Karpas-422 (cell line): ENCODE data around the gene MARK3. TPM values are rescaled to one million over a fixed set of nuclear protein-coding genes. Genes with fewer than 3 reads are reported as not detected.
"Not testable (repeated sequence)": the region's sequence is repeated elsewhere in the genome, so short reads cannot be mapped to it uniquely, and the experiment has no call there.

Experiments
- DNase-seq: peaks from one replicate; pipeline ENCODE4 v3.0.0-alpha.2; 2015
- H2AFZ ChIP-seq: fragments of 200-600 bp; sonication (generic); 2 replicates; pipeline ENCODE4 v1.6.1; 2014; ENCODE audit warnings: antibody characterized with exemption, low read length, mixed read lengths
- H3K27ac ChIP-seq: fragments of 200-600 bp; sonication (generic); 2 replicates; pipeline ENCODE4 v1.5.1; 2014; ENCODE audit warnings: mild to moderate bottlenecking, low read length, moderate library complexity
- H3K27me3 ChIP-seq: fragments of 200-600 bp; sonication (generic); 2 replicates; pipeline ENCODE4 v1.6.1; 2014; ENCODE audit warnings: low read length, mixed read lengths
- H3K36me3 ChIP-seq: fragments of 200-600 bp; sonication (generic); 2 replicates; pipeline ENCODE4 v1.6.1; 2014; ENCODE audit warnings: low read length, mixed read lengths; ENCODE audit not compliant: insufficient read depth
- H3K4me1 ChIP-seq: fragments of 200-600 bp; sonication (generic); 2 replicates; pipeline ENCODE4 v1.6.1; 2014; ENCODE audit warnings: mild to moderate bottlenecking, low read length, mixed read lengths
- H3K4me2 ChIP-seq: fragments of 200-600 bp; sonication (generic); 2 replicates; pipeline ENCODE4 v1.6.1; 2014; ENCODE audit warnings: low read length, low read depth, mild to moderate bottlenecking; ENCODE audit not compliant: poor library complexity, severe bottlenecking
- H3K4me3 ChIP-seq: fragments of 200-600 bp; sonication (generic); 2 replicates; pipeline ENCODE4 v1.5.1; 2014; ENCODE audit warnings: mild to moderate bottlenecking, antibody characterized with exemption, low read length, mixed read lengths
- H3K79me2 ChIP-seq: fragments of 200-600 bp; sonication (generic); 2 replicates; pipeline ENCODE4 v1.6.1; 2014; ENCODE audit warnings: mild to moderate bottlenecking, low read length, mixed read lengths
- H3K9ac ChIP-seq: fragments of 200-600 bp; sonication (generic); 2 replicates; pipeline ENCODE4 v1.6.0; 2014; ENCODE audit warnings: low read length
- H3K9me2 ChIP-seq: fragments of 200-600 bp; sonication (generic), shearing (Covaris generic); replicated peaks from 2 replicates; pipeline ENCODE4 v1.6.0; 2014; ENCODE audit warnings: mild to moderate bottlenecking, low read length, moderate library complexity; ENCODE audit not compliant: insufficient read depth
- H3K9me3 ChIP-seq: fragments of 300-700, 200-600 bp; sonication (generic); 2 replicates; pipeline ENCODE4 v1.6.1; 2014; ENCODE audit warnings: low read length, mixed read lengths
- H4K20me1 ChIP-seq: fragments of 200-600 bp; sonication (generic); 2 replicates; pipeline ENCODE4 v1.6.1; 2014; ENCODE audit warnings: mild to moderate bottlenecking, antibody characterized with exemption, low read length, low read depth; ENCODE audit not compliant: insufficient read depth
- total RNA-seq: library from RNA; depleted of rRNA; stranded (reverse); fragments of >200 nt; shearing (Covaris generic); gene quantifications from 2 replicates; pipeline ENCODE4 v1.2.3, GENCODE V29; 2014; ENCODE audit warnings: low replicate concordance

The MARK3 gene
- total RNA-seq, 1 experiment from 2014 or later, result 113 TPM

DNA sequence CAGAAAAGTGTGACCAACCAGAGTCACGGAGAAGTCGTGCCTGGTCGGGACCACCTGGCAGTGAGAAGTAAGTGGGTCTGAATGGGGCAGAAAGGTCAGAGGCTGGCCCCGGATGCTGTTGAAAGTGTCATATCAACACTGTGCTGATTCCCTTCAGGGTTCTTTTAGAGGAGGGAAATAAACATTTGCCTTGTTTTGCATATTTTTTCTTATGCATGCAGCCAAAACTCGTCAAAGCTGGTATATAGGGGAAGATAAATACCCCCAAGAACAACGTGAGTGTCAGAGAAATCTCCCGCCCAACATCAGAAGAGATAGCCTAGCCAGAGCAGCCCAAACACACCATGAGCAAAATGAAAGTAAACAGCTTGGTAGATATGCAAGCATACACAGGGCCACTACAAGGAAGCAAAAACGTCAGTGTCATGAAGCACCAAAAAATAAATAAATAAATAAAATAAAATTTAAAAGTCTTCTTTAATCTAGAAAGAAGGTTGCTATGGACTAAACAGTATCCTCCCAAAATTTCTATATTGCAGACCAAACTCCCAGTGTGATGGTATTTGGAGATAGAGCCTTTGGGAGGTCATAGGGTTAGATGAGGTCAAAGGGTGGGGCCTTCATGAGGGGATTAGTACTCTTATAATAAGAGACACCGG is 29.1 kb upstream of the MARK3 start:
- DNase-seq, result no peak
- Histone ChIP-seq H3K9me2 (no peaks in the 10 kb centered on the region), H3K9me3 (no peaks in the 10 kb centered on the region), H3K9ac (peak overlapping the region; percentile 35; the same call in 1 of the 2 replicates), H3K4me1 (peaks cover 16% of the 10 kb centered on the region), H3K27ac (no peak overlapping the region), H3K79me2 (no peaks in the 10 kb centered on the region), H3K36me3 (no peaks in the 10 kb centered on the region), H3K4me2 (peak overlapping the region; percentile 61), H3K27me3 (no peaks in the 10 kb centered on the region), H4K20me1 (no peaks in the 10 kb centered on the region), H2AFZ (peak overlapping the region; percentile 33; the same call in 1 of the 2 replicates), H3K4me3 (peak overlapping the region; percentile 48; the same call in 1 of the 2 replicates)

- not testable (repeated sequence) for H3K79me2 ChIP-seq, H3K9me2 ChIP-seq, H3K9ac ChIP-seq, H3K27me3 ChIP-seq, H3K36me3 ChIP-seq, H2AFZ ChIP-seq, DNase-seq, H3K4me2 ChIP-seq, H4K20me1 ChIP-seq, H3K27ac ChIP-seq, H3K4me3 ChIP-seq, H3K9me3 ChIP-seq
- peaks cover 16% of the 10 kb centered on the region for H3K4me1 ChIP-seq
These were observed 27.7 kb upstream of the MARK3 start for GRCh38 chr14:103357552-103357951.

DNA sequence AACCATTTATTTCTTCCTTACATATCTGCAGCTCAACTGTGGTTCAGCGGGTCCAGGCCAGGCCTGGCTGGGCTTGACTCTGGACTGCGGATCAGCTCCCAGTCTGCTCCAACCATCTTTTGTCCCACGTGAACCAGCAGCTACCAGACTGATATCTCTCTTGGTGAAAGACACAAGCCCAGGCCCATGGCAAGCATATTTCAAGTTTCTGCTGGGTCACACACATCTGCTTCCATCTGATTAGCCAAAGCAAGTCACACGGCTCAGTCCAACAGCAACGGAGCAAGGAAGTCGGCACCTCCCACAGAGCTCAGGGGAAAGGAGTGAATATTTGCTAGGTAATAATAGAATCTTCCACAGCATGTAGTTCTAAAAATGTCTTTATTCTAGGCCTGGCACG is 24.7 kb upstream of the MARK3 start:
- DNase-seq, result no peak
- H3K9ac ChIP-seq, result no peak overlapping the region
- H4K20me1 ChIP-seq, result no peaks in the 10 kb centered on the region
- no peaks in the 10 kb centered on the region for H3K27me3 ChIP-seq
- no peaks in the 10 kb centered on the region for H3K9me2 ChIP-seq
- H3K4me2 ChIP-seq, result no peak overlapping the region
- H3K79me2 ChIP-seq, result no peaks in the 10 kb centered on the region
- H3K9me3 ChIP-seq, result peaks cover 6% of the 10 kb centered on the region; the same call in 1 of the 2 replicates
- H3K4me3 ChIP-seq, result no peak overlapping the region
- H3K4me1 ChIP-seq, result peaks cover 16% of the 10 kb centered on the region
- no peaks in the 10 kb centered on the region for H3K36me3 ChIP-seq
- no peak overlapping the region for H3K27ac ChIP-seq
- no peak overlapping the region for H2AFZ ChIP-seq

DNA sequence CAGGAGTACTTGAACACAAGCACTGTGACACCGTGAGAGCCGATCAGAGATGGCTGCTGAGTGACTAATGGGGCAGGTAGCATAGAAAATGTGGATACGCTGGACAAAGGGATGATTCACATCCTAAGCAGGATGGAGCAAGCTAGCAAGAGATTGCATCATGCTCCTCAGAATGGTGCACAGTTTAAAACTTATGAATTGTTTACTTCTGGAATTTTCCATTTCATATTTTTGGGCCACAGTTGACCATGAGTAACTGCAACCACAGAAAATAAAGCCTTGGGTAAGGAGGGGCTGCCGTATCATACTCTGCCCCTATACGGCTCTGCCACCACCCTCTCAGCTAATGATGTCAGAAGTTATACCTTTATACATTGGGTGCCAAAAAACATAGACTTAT is 23.3 kb upstream of the MARK3 start:
- H4K20me1 ChIP-seq, result no peaks in the 10 kb centered on the region
- H3K9me2 ChIP-seq, result no peaks in the 10 kb centered on the region
- H3K79me2 ChIP-seq, result no peaks in the 10 kb centered on the region
- no peaks in the 10 kb centered on the region for H3K27me3 ChIP-seq
- no peaks in the 10 kb centered on the region for H3K36me3 ChIP-seq
- H3K4me2 ChIP-seq, result no peak overlapping the region
- H3K4me3 ChIP-seq, result no peak overlapping the region
- no peak overlapping the region for H3K9ac ChIP-seq
- peaks cover 10% of the 10 kb centered on the region for H3K4me1 ChIP-seq
- no peak for DNase-seq
- no peak overlapping the region for H2AFZ ChIP-seq
- H3K9me3 ChIP-seq, result peaks cover 6% of the 10 kb centered on the region; the same call in 1 of the 2 replicates
- H3K27ac ChIP-seq, result no peak overlapping the region

DNA sequence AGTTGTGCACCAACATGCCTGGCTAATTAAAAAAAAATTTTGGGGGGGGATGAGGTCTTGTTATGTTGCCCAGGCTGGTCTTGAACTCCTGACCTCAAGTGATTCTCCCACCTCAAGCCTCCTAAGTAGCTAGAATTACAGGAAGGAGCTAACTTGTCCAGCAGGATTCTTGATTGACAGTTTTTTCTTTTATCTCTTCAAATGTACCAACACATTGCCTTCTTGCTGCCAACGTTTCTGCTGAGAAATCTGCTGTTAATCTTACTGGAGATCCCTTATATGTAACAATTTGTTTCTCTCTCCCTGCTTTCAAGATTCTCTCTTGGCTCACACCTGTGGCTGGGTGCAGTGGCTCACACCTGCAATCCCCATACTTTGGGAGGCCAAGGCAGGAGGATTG is 22.4 kb upstream of the MARK3 start:
- H3K9ac ChIP-seq, result no peak overlapping the region
- no peak overlapping the region for H3K4me2 ChIP-seq
- no peak overlapping the region for H3K4me3 ChIP-seq

GRCh38 chr14:103366741-103367140 is 18.5 kb upstream of the MARK3 start:
- H4K20me1 ChIP-seq, result no peaks in the 10 kb centered on the region
- H3K4me3 ChIP-seq, result no peak overlapping the region
- no peaks in the 10 kb centered on the region for H3K27me3 ChIP-seq
- no peaks in the 10 kb centered on the region for H3K9me2 ChIP-seq
- no peak overlapping the region for H2AFZ ChIP-seq
- H3K79me2 ChIP-seq, result no peaks in the 10 kb centered on the region
- H3K36me3 ChIP-seq, result no peaks in the 10 kb centered on the region
- no peak for DNase-seq
- peaks cover 6% of the 10 kb centered on the region; the same call in 1 of the 2 replicates for H3K9me3 ChIP-seq
- H3K9ac ChIP-seq, result no peak overlapping the region
- peaks cover 3% of the 10 kb centered on the region; the same call in 1 of the 2 replicates for H3K4me1 ChIP-seq
- H3K4me2 ChIP-seq, result no peak overlapping the region
- no peak overlapping the region for H3K27ac ChIP-seq

More for the DNA sequence above, 22.4 kb upstream of the MARK3 start:
- peaks cover 6% of the 10 kb centered on the region; the same call in 1 of the 2 replicates for H3K9me3 ChIP-seq
- H3K4me1 ChIP-seq, result peaks cover 10% of the 10 kb centered on the region
- no peaks in the 10 kb centered on the region for H3K9me2 ChIP-seq
- no peak overlapping the region for H3K27ac ChIP-seq
- no peaks in the 10 kb centered on the region for H4K20me1 ChIP-seq
- H3K79me2 ChIP-seq, result no peaks in the 10 kb centered on the region
- H3K36me3 ChIP-seq, result no peaks in the 10 kb centered on the region
- H3K27me3 ChIP-seq, result no peaks in the 10 kb centered on the region
- no peak for DNase-seq
- no peak overlapping the region for H2AFZ ChIP-seq

DNA sequence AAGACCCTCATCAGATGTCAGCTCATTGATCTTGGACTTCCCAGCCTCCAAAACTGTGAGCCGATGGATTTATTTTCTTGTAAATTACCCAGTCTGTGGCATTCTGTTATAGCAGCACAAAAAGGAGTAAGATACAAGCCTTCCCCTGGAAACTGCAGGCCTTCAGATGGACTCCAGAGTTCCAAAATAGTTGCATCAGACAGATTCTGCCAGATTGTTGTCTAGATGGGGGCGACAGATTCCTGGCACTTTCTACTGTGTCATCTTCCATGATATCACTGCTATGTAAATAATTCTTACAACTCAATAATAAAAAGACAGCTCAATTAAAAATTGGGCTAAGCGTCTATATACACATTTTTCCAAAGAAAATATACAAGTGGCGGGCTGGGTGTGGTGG is 17.2 kb upstream of the MARK3 start:
- Histone ChIP-seq H3K9me2 (no peaks in the 10 kb centered on the region), H3K27ac (no peak overlapping the region), H2AFZ (no peak overlapping the region), H4K20me1 (no peaks in the 10 kb centered on the region), H3K4me3 (no peak overlapping the region), H3K4me1 (peaks cover 3% of the 10 kb centered on the region; the same call in 1 of the 2 replicates), H3K27me3 (no peaks in the 10 kb centered on the region), H3K9me3 (no peaks in the 10 kb centered on the region), H3K9ac (no peak overlapping the region), H3K4me2 (no peak overlapping the region), H3K79me2 (no peaks in the 10 kb centered on the region), H3K36me3 (no peaks in the 10 kb centered on the region)
- DNase-seq, result no peak

GRCh38 chr14:103370087-103370486 is 15.1 kb upstream of the MARK3 start:
- H3K9ac ChIP-seq, result no peak overlapping the region
- no peaks in the 10 kb centered on the region for H3K36me3 ChIP-seq
- H3K4me1 ChIP-seq, result peaks cover 11% of the 10 kb centered on the region
- H3K27me3 ChIP-seq, result no peaks in the 10 kb centered on the region
- H4K20me1 ChIP-seq, result no peaks in the 10 kb centered on the region
- H2AFZ ChIP-seq, result no peak overlapping the region
- H3K4me3 ChIP-seq, result no peak overlapping the region
- no peak overlapping the region for H3K4me2 ChIP-seq
- no peaks in the 10 kb centered on the region for H3K9me3 ChIP-seq
- H3K27ac ChIP-seq, result no peak overlapping the region
- H3K9me2 ChIP-seq, result no peaks in the 10 kb centered on the region
- no peaks in the 10 kb centered on the region for H3K79me2 ChIP-seq
- DNase-seq, result no peak
